Measurements from ENCODE around the gene MYL5.
"Not testable (repeated sequence)": the region's sequence is repeated elsewhere in the genome, so short reads cannot be mapped to it uniquely, and the experiment has no call there.

Gene MYL5, protein sequence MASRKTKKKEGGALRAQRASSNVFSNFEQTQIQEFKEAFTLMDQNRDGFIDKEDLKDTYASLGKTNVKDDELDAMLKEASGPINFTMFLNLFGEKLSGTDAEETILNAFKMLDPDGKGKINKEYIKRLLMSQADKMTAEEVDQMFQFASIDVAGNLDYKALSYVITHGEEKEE

GRCh38 chr4:674172-675035, at the start of gene MYL5, which contains the start of gene ATP5ME:
TSS of gene MYL5 (plus strand) at chr4:674542. CDS start at chr4:678027, 3,485 bp downstream.
TSS of gene ATP5ME (minus strand) at chr4:674276. CDS start at chr4:674247, 29 bp downstream.
- peak; percentile 86 for DNase-seq

DNA sequence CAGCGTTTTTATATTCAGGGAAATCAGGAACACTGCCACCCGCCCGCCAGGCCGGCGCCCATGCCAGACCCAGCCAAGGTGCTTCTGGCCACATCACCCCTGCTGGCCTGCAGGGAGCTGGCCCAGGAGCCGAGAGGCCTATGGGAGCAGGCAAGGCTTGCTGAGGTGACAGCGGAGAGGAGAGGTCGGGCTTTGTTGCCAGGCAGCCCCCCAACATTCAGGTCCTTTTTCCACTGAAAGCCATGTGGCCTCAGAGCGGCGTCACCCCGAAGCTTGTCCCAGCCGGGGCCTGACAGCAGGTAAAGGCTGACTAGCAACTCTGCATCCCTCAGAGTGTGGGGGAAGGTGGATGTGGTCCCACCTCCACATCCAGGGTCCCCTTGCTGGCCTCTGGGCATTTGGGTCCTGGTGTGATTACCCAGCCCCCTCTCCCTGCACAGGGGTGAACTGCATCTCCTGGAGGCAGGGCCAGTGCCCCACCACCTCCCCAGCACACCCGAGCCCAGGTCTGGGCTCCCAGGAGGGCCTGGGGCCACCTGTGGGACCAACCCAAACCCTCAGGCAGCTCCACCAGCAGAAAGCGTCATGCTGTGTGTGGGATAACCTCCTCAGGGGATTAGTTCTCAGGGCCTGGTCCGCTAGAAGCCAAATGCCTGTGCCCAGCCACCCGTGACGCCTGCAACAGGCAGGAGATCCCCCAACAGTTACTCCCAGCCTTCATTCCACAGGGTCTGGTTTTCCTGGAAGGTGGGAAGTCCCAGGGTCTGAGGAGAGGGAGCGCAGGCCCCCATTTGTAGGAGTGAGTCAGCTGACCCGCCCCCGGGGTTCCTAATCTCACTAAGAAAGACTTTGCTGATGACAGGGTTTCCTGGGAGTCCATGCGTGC, 49.4 kb upstream of the MYL5 start, which contains the start of gene PDE6B:
Gene PDE6B (plus strand): TSS at position 869 of the 886 bp plus-strand sequence. CDS start 54 bp downstream, outside the sequence.
- no peak for DNase-seq

DNA sequence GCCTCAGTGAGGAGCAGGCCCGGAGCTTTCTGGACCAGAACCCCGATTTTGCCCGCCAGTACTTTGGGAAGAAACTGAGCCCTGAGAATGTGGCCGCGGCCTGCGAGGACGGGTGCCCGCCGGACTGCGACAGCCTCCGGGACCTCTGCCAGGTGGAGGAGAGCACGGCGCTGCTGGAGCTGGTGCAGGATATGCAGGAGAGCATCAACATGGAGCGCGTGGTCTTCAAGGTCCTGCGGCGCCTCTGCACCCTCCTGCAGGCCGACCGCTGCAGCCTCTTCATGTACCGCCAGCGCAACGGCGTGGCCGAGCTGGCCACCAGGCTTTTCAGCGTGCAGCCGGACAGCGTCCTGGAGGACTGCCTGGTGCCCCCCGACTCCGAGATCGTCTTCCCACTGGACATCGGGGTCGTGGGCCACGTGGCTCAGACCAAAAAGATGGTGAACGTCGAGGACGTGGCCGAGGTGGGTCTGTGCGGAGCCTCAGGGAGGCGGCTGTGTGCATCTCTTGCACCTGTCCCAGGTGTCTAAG, 48.6 kb upstream of the MYL5 start:
- DNase-seq: no peak

DNA sequence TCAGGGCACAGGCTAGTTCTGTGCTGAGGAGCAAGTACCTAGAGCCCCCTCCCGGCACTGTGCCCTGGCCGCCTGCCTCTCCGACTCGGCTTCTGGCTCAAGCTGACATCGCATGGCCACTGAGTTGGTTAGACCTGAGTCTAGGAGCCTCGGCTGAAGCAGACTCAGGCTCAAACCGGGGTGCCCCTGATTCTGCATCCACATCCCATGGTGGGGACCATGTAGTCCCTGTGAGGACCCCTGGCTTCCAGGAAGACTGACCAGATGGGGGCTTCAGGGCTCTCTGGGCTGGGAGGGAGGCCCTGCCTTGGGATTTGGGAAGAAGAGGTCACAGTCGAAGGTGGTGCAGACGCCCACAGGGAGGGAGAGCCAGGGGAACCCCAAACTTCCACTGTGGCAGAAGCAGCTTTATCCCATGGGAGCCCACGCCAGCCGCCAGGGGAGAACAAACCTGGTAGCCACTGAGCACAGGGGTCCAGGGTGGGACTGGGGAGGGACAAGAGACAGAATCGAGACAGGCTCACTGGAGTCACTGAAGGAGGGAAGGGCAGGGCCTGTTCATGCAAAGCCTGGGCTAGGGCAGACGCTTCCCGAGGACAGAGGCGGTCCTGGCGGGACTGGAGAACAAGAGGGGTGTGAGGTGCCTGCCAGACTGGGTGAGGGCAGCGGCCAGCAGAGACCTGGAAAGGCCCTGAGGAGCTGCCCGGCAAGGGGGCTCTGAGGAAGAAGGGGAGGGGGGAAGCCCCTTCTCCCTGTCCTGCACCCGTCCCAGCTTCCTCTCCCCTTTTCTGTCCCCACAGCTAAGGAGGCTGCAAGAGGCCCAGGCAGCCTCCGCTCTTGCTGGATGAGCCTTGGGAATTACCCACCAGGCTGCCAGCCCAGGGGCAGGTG, 47.9 kb upstream of the MYL5 start:
- DNase-seq: no peak

GRCh38 chr4:627347-628125, 46.8 kb upstream of the MYL5 start:
- DNase-seq: no peak

GRCh38 chr4:628311-628741, 46.0 kb upstream of the MYL5 start:
- no peak for DNase-seq

DNA sequence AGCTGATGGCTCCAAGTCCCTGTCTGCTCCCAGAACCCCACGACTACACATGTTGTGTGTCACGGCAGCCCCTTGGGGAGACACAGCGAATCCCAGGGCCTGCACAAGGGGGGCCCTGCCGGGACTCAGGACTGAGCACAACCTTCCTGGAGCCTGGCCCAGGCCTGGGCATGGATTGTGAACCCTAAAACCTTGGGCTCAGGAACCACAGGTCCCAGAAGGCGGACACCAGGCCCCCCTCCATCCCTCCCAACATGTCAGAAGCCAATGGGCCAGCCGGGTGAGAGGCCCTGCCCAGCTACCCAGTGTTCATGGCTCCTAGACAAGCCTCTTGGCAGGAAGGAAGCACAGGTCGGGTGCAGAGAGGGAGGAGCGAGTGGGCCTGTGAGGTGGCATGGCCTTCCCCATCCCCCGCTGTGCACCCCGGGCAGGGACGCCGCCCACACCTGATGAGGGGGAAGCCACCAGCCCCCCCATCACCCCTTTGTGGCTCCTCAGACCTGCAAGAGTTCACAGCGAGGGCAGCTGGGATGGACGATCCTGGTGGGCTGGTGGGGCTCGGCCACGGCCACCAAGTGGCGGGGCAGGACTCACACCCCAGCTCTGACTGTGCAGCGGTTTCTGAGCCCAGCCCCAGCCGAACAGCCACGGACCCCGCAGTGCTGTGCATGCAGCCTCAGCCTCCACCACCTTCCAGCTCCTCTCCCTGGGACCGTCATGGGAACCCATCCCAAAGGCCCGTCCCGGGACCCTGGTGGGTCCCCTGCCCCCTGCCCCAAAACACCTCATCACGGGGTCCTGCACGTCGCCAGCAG, 45.3 kb upstream of the MYL5 start:
- no peak for DNase-seq

GRCh38 chr4:629636-629914, 44.8 kb upstream of the MYL5 start:
- no peak for DNase-seq

DNA sequence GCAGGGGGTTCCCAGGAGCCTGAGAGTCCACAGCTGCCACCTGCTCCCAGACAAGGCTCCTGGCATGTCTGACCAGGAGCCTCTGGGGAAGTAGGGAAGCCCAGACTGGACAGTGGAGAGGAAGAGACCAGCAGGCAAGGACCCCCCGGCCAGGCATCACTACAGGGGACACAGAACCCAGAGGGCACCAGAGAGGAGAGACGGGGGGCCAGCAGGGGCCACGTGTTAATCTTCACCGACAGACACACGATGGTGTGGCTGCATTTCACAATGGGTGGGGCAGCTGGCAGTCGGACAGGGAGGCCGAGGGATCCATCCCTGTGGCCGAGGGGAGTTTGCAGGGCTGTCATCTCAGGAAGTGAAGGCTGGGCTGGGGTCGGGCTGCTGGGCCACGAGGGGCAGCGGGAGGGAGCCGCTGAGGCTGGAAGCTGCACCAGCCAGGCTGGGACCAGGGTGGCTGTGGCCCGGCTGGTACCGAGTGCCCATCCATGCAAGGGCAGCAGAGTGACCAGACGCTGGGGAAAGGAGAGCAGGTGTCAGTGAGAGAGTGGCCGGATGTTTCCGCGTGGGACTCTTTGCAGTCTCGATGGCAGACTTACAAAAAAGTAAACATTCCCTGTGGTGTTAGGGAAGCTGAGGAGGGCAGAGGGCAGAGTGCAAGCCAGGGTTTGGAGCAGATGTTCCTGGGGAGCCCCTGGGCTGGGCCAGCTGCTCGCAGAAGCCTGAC, 44.3 kb upstream of the MYL5 start:
- DNase-seq: no peak

DNA sequence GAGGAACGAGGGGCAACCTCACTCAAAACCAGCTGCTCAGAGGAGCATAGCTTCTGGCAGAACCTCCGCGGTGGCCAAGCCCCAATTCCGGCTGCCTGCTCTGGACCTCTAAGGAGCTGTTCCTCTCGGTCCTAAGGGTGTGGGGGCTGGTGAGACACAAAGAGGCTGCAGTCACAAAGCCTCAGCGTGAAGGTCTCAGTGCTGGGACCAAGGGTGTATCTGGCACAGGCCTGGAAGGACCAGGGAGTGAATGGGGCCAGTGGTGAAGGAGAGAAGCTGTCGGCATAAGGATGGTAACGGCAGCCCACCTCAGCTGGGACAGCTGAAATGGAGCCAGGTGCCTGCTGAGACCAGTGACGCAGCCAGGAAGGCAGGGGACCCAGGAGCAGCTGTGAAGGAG, 43.7 kb upstream of the MYL5 start:
- no peak for DNase-seq

- no peak for DNase-seq
Observed at GRCh38 chr4:632196-632790, 42.0 kb upstream of the MYL5 start.

DNA sequence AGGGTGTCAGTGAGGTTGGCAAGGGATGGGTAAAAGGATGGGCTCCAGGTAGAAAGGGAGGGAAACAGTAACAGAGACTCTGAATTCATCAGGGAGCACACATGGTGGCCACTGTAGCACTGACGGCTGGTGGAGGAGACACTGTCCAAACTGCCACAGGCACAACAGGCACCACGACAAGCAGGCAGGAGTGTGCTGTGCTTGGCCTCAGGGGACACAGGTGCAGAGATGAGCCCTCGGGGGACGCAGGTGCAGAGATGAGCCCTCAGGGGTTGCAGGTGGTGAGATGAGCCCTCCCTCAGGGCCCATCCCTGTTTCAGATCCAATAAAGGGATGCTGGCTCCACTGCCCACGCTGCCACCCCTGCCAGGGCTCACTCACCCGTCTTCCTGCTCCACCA, 41.4 kb upstream of the MYL5 start:
- no peak for DNase-seq

- DNase-seq: no peak
Observed at GRCh38 chr4:633406-633805, 40.9 kb upstream of the MYL5 start.

GRCh38 chr4:633976-634598, 40.3 kb upstream of the MYL5 start:
- DNase-seq: no peak

DNA sequence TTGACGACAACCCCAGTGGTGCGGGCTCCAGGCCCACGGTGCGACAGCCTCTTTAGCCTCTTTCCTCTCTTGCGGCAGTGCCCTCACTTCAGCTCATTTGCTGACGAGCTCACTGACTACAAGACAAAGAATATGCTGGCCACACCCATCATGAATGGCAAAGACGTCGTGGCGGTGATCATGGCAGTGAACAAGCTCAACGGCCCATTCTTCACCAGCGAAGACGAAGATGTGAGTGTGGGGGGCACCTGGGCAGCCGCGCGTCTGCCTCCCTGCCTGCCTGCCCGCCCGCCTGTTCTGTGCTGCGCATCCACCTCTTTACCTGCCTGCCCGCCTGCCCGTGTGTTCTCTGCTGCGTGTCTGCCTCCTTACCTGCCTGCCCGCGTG, 39.8 kb upstream of the MYL5 start:
- no peak for DNase-seq

DNA sequence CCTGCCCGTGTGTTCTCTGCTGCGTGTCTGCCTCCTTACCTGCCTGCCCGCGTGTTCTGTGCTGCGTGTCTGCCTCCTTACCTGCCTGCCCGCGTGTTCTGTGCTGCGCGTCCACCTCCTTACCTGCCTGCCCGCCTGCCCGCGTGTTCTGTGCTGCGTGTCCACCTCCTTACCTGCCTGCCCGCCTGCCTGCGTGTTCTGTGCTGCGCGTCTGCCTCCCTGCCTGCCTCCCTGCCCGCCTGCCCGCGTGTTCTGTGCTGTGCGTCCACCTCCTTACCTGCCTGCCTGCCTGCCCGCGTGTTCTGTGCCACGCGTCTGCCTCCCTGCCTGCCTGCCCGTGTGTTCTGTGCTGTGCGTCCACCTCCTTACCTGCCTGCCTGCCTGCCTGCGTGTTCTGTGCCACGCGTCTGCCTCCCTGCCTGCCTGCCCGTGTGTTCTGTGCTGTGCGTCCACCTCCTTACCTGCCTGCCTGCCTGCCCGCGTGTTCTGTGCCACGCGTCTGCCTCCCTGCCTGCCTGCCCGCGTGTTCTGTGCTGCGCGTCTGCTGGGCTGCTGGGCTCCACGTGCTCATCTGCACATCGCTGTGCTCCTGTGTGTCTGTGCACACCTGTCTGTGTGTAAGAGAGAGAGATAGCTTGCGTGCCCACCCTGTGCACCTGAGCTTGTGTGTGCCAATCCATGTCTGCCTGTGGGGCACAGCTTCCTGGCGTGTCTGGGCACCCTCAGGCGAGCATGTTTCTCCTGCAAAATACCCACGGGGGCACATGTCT, 39.1 kb upstream of the MYL5 start:
- not testable (repeated sequence) for DNase-seq

GRCh38 chr4:635851-636627, 38.3 kb upstream of the MYL5 start:
- no peak for DNase-seq

All from NCI-H1694 treated with DMSO at 0.1 percent for 48 hours (cell line).